ENCODE measurements around the gene PARPBP. TPM values are rescaled to one million over a fixed set of nuclear protein-coding genes. Genes with fewer than 3 reads are reported as not detected.
"Not testable (repeated sequence)": the region's sequence is repeated elsewhere in the genome, so short reads cannot be mapped to it uniquely, and the experiment has no call there.

Gene PARPBP
- total RNA-seq, 1 experiment from 2014 or later = 15.1 TPM

DNA sequence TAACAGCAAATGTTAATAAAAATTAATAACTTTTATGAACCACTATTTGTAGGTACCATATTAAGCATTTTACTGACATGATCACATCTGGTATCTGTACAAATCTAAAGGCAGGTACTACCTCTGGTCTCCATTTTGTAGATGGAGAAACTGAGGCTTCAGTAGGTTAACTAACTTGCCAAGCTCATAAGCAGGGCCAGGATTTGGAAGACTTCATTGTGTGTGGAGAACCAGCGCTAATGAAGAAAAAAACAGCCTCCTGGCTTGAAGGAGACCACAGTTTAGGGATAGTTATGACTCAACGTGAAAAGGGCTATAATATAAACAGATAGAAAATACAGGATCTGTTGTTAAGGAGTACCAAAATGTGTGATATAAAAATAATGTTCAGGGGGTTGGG is 1.1 kb upstream of the PARPBP start:
- CTCF ChIA-PET = interaction anchor here (0.6 to 0.8 kb wide), 5 partner anchors 23 to 760 kb away, joined by 3 to 4 read pairs (median 3); no protein-coding TSS in a partner anchor
- peak overlapping the region; percentile 91 for H3K4me3 Mint-ChIP-seq (ENCODE audit: unreplicated experiment)

DNA sequence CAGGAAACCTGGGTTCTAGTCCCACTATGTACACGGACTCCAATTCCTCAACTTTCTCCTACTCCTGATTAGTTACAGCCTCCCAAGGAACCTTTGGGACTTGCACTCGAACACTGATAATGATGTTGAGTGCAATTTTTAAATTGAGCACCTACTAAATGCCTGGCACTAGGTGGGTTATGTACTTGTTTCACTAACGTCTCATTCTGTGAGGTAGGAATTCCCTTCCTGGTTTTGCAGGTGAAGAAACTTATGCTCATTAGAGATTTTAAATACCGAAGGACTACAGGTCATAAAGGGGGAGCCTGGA is 536 bp downstream of the PARPBP start:
- DNase-seq (ENCODE audit: unreplicated experiment) = no peak
- TF ChIP-seq, protein P1, sequence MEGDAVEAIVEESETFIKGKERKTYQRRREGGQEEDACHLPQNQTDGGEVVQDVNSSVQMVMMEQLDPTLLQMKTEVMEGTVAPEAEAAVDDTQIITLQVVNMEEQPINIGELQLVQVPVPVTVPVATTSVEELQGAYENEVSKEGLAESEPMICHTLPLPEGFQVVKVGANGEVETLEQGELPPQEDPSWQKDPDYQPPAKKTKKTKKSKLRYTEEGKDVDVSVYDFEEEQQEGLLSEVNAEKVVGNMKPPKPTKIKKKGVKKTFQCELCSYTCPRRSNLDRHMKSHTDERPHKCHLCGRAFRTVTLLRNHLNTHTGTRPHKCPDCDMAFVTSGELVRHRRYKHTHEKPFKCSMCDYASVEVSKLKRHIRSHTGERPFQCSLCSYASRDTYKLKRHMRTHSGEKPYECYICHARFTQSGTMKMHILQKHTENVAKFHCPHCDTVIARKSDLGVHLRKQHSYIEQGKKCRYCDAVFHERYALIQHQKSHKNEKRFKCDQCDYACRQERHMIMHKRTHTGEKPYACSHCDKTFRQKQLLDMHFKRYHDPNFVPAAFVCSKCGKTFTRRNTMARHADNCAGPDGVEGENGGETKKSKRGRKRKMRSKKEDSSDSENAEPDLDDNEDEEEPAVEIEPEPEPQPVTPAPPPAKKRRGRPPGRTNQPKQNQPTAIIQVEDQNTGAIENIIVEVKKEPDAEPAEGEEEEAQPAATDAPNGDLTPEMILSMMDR (IDR thresholded peaks at IDR 0.05; ENCODE audit: unreplicated experiment) = no peak
- Mint-ChIP-seq H3K9me3 (ENCODE audit: unreplicated experiment) (no peaks in the 10 kb centered on the region), H3K36me3 (ENCODE audit: insufficient read depth, unreplicated experiment) (peaks cover 26% of the 10 kb centered on the region), H3K27ac (ENCODE audit: low read depth, unreplicated experiment) (peak overlapping the region; percentile 97), H3K4me3 (ENCODE audit: unreplicated experiment) (peak overlapping the region; percentile 91), H3K4me1 (ENCODE audit: insufficient read depth, unreplicated experiment) (peaks cover 13% of the 10 kb centered on the region), H3K27me3 (ENCODE audit: insufficient read depth, unreplicated experiment) (no peaks in the 10 kb centered on the region)
- POLR2A ChIA-PET = interaction anchor here (0.6 to 1.5 kb wide), 3 partner anchors 56 to 713 kb away, joined by 3 read pairs; partner anchors contain the start of genes ARL1 and WASHC3
- no TSS peak for BruUV-seq (replicated peaks)
- intact Hi-C loops (cut with micrococcal nuclease) = no loop called here
- CTCF ChIA-PET = interaction anchor here (1.4 kb wide), 1 partner anchor 23 kb away, joined by 4 read pairs; no protein-coding TSS in a partner anchor

More for the DNA sequence above, 1.1 kb upstream of the PARPBP start:
- no peaks in the 10 kb centered on the region for H3K9me3 Mint-ChIP-seq (ENCODE audit: unreplicated experiment)
- peaks cover 23% of the 10 kb centered on the region for H3K36me3 Mint-ChIP-seq (ENCODE audit: insufficient read depth, unreplicated experiment)
- intact Hi-C loops (cut with micrococcal nuclease) = no loop called here
- no peak for DNase-seq (ENCODE audit: unreplicated experiment)
- H3K4me1 Mint-ChIP-seq (ENCODE audit: insufficient read depth, unreplicated experiment) = peaks cover 11% of the 10 kb centered on the region
- TF ChIP-seq, protein P1 (IDR thresholded peaks at IDR 0.05; ENCODE audit: unreplicated experiment) = no peak
- no peak overlapping the region for H3K27ac Mint-ChIP-seq (ENCODE audit: low read depth, unreplicated experiment)
- POLR2A ChIA-PET = interaction anchor here (1.0 to 1.5 kb wide), 4 partner anchors 22 to 289 kb away, joined by 3 read pairs; no protein-coding TSS in a partner anchor
- no peaks in the 10 kb centered on the region for H3K27me3 Mint-ChIP-seq (ENCODE audit: insufficient read depth, unreplicated experiment)
- TSS peak; percentile 44 for BruUV-seq (replicated peaks)

GRCh38 chr12:102120886-102121285 is 903 bp downstream of the PARPBP start:
- intact Hi-C loops (cut with micrococcal nuclease) = no loop called here
- peak overlapping the region; percentile 97 for H3K27ac Mint-ChIP-seq (ENCODE audit: low read depth, unreplicated experiment)
- peak; percentile 50 for DNase-seq (ENCODE audit: unreplicated experiment)
- ChIA-PET POLR2A (interaction anchor here (0.6 to 1.9 kb wide), 4 partner anchors 9 to 714 kb away, joined by 3 to 9 read pairs (median 4); partner anchors contain the start of genes ARL1 and WASHC3), CTCF (interaction anchor here (0.7 to 1.4 kb wide), 4 partner anchors 22 to 364 kb away, joined by 3 to 5 read pairs (median 4); no protein-coding TSS in a partner anchor)
- BruUV-seq (replicated peaks) = TSS peak; percentile 49
- TF ChIP-seq, protein P1 (IDR thresholded peaks at IDR 0.05; ENCODE audit: unreplicated experiment) = no peak
- H3K36me3 Mint-ChIP-seq (ENCODE audit: insufficient read depth, unreplicated experiment) = peaks cover 23% of the 10 kb centered on the region
- peak overlapping the region; percentile 91 for H3K4me3 Mint-ChIP-seq (ENCODE audit: unreplicated experiment)
- peaks cover 11% of the 10 kb centered on the region for H3K4me1 Mint-ChIP-seq (ENCODE audit: insufficient read depth, unreplicated experiment)
- H3K27me3 Mint-ChIP-seq (ENCODE audit: insufficient read depth, unreplicated experiment) = no peaks in the 10 kb centered on the region
- H3K9me3 Mint-ChIP-seq (ENCODE audit: unreplicated experiment) = no peaks in the 10 kb centered on the region

DNA sequence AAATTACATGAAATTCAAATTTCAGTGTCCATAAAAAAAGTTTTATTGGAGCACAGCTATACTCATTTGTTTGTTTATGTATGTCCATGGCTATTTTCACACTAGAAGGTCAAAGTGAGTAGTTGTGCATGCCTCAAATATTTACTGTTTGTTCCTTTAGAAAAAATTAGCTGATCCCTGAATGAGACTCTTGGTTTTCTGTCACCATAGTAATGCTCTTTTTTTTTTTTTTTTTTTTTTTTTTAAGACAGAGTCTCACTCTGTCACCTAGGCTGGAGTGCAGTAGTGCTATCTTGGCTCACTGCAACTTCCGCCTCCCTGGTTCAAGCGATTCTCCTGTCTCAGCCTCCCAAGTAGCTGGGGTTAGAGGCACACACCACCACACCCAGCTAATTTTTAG is 1.3 kb downstream of the PARPBP start:
- intact Hi-C loops (cut with micrococcal nuclease); H3K9me3 Mint-ChIP-seq (ENCODE audit: unreplicated experiment); BruUV-seq (replicated peaks); H3K27me3 Mint-ChIP-seq (ENCODE audit: insufficient read depth, unreplicated experiment); DNase-seq (ENCODE audit: unreplicated experiment): not testable (repeated sequence)
- Mint-ChIP-seq H3K4me3 (ENCODE audit: unreplicated experiment) (peak overlapping the region; percentile 91), H3K27ac (ENCODE audit: low read depth, unreplicated experiment) (peak overlapping the region; percentile 97), H3K36me3 (ENCODE audit: insufficient read depth, unreplicated experiment) (peaks cover 18% of the 10 kb centered on the region), H3K4me1 (ENCODE audit: insufficient read depth, unreplicated experiment) (peaks cover 11% of the 10 kb centered on the region)
- ChIA-PET POLR2A (interaction anchor here (1.2 to 1.9 kb wide), 2 partner anchors 9 to 60 kb away, joined by 4 to 9 read pairs; partner anchors contain the start of gene WASHC3), CTCF (interaction anchor here (0.7 to 1.4 kb wide), 6 partner anchors 22 to 363 kb away, joined by 3 to 6 read pairs (median 4); no protein-coding TSS in a partner anchor)

DNA sequence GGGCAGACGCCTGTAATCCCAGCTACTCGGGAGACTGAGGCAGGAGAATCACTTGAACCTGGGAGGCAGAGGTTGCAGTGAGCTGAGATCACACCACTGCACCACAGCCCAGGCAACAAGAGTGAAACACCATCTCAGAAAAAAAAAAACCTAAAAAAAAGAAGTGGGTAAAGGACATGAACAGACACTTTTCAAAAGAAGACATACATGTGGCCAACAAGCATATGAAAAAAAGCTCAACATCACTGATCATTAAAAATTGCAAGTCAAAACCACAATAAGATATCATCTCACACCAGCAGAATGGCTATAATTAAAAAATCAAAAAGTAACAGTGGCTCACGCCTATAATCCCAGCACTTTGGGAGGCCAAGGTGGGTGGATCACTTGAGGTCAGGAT is 10.7 kb downstream of the PARPBP start:
- peaks cover 13% of the 10 kb centered on the region for H3K36me3 Mint-ChIP-seq (ENCODE audit: insufficient read depth, unreplicated experiment)
- POLR2A ChIA-PET = interaction anchor here (1.6 kb wide), 1 partner anchor 9 kb away, joined by 4 read pairs; no protein-coding TSS in a partner anchor

GRCh38 chr12:102131442-102131841 is 11.5 kb downstream of the PARPBP start:
- H3K9me3 Mint-ChIP-seq (ENCODE audit: unreplicated experiment) = not testable (repeated sequence)

More for the DNA sequence above, 10.7 kb downstream of the PARPBP start:
- BruUV-seq (replicated peaks); H3K27ac Mint-ChIP-seq (ENCODE audit: low read depth, unreplicated experiment); H3K4me3 Mint-ChIP-seq (ENCODE audit: unreplicated experiment); H3K27me3 Mint-ChIP-seq (ENCODE audit: insufficient read depth, unreplicated experiment); intact Hi-C loops (cut with micrococcal nuclease); DNase-seq (ENCODE audit: unreplicated experiment); H3K9me3 Mint-ChIP-seq (ENCODE audit: unreplicated experiment): not testable (repeated sequence)
- CTCF ChIA-PET = interaction anchor here (0.6 to 0.7 kb wide), 3 partner anchors 60 to 686 kb away, joined by 3 to 4 read pairs (median 3); no protein-coding TSS in a partner anchor
- peaks cover 14% of the 10 kb centered on the region for H3K4me1 Mint-ChIP-seq (ENCODE audit: insufficient read depth, unreplicated experiment)

DNA sequence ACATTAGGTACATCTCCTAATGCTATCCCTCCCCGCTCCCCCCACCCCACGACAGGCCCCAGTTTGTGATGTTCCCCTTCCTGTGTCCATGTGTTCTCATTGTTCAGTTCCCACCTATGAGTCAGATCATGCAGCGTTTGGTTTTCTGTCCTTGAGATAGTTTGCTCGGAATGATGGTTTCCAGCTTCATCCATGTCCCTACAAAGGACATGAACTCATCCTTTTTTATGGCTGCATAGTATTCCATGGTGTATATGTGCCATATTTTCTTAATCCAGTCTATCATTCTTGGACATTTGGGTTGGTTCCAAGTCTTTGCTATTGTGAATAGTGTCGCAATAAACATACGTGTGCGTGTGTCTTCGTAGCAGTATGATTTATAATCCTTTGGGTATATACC is 17.6 kb downstream of the PARPBP start:
- H3K36me3 Mint-ChIP-seq (ENCODE audit: insufficient read depth, unreplicated experiment); CTCF ChIA-PET: not testable (repeated sequence)

More at GRCh38 chr12:102131442-102131841, 11.5 kb downstream of the PARPBP start:
- CTCF ChIA-PET; DNase-seq (ENCODE audit: unreplicated experiment); intact Hi-C loops (cut with micrococcal nuclease); BruUV-seq (replicated peaks); H3K27ac Mint-ChIP-seq (ENCODE audit: low read depth, unreplicated experiment); H3K27me3 Mint-ChIP-seq (ENCODE audit: insufficient read depth, unreplicated experiment); POLR2A ChIA-PET; H3K4me3 Mint-ChIP-seq (ENCODE audit: unreplicated experiment): not testable (repeated sequence)
- peaks cover 13% of the 10 kb centered on the region for H3K36me3 Mint-ChIP-seq (ENCODE audit: insufficient read depth, unreplicated experiment)
- H3K4me1 Mint-ChIP-seq (ENCODE audit: insufficient read depth, unreplicated experiment) = peaks cover 14% of the 10 kb centered on the region

More for the DNA sequence above, 17.6 kb downstream of the PARPBP start:
- POLR2A ChIA-PET; H3K4me3 Mint-ChIP-seq (ENCODE audit: unreplicated experiment); DNase-seq (ENCODE audit: unreplicated experiment); H3K27me3 Mint-ChIP-seq (ENCODE audit: insufficient read depth, unreplicated experiment); BruUV-seq (replicated peaks); H3K27ac Mint-ChIP-seq (ENCODE audit: low read depth, unreplicated experiment); intact Hi-C loops (cut with micrococcal nuclease): not testable (repeated sequence)
- Mint-ChIP-seq H3K4me1 (ENCODE audit: insufficient read depth, unreplicated experiment) (peaks cover 14% of the 10 kb centered on the region), H3K9me3 (ENCODE audit: unreplicated experiment) (peaks cover 16% of the 10 kb centered on the region)

Measured in MCF 10A (cell line).